Measurements from ENCODE around the gene SBNO2. TPM values are rescaled to one million over a fixed set of nuclear protein-coding genes. Genes with fewer than 3 reads are reported as not detected.

The SBNO2 gene
- total RNA-seq, 2 donors from 2014 or later = 55.4 to 182 TPM

DNA sequence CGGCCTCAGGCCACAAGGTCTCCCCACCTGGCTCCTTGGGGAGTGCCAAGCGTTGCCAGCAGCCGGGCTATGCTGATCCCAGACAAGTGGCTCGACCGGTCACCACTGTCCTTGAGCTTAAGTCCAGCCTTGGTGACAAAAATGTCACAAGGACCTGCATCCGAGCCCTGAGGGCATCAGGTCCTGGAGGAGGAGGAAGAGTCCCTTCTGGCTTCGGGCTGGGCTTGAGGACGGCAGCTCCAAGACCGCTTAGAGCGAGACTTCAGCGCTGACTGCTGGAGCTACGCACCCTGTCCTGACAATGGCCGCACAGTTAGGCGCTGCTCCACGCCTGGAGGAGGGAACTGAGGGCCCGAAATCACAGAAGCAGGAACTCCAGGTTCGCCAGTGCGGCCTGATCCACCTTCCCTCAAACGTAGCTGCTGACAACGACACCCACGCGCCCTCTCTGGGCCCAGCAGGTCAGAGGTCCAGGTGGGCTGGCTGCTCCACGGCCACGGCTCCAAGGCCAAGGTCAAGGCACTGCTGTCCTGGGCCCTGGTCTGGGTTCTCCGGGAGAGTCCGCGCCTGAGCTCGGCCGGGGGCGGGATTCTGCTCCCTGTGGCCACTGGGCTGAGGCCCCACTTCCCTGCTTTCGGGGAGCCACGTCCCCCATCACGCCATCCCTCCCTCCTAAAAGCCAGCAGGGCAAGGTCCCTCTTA is 7.0 kb downstream of the SBNO2 start:
- ATAC-seq (ENCODE audit: insufficient number of reproducible peaks, low FRiP score, low read depth) (no peak), DNase-seq (ENCODE audit: low spot score) (no peak)
- peaks cover 6% of the 10 kb centered on the region for H3K36me3 ChIP-seq
- TF ChIP-seq, protein P1, sequence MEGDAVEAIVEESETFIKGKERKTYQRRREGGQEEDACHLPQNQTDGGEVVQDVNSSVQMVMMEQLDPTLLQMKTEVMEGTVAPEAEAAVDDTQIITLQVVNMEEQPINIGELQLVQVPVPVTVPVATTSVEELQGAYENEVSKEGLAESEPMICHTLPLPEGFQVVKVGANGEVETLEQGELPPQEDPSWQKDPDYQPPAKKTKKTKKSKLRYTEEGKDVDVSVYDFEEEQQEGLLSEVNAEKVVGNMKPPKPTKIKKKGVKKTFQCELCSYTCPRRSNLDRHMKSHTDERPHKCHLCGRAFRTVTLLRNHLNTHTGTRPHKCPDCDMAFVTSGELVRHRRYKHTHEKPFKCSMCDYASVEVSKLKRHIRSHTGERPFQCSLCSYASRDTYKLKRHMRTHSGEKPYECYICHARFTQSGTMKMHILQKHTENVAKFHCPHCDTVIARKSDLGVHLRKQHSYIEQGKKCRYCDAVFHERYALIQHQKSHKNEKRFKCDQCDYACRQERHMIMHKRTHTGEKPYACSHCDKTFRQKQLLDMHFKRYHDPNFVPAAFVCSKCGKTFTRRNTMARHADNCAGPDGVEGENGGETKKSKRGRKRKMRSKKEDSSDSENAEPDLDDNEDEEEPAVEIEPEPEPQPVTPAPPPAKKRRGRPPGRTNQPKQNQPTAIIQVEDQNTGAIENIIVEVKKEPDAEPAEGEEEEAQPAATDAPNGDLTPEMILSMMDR (IDR thresholded peaks at IDR 0.05) = no peak
- no peak overlapping the region for H3K4me3 ChIP-seq
- no peaks in the 10 kb centered on the region for H3K9me3 ChIP-seq
- peaks cover 8 to 12% of the 10 kb centered on the region in 2 donors for H3K4me1 ChIP-seq (ENCODE audit: control insufficient read depth in 1 of 2, low read depth in 2 of 2)
- no peak overlapping the region for H3K27ac ChIP-seq
- no peaks in the 10 kb centered on the region for H3K27me3 ChIP-seq (replicated peaks; ENCODE audit: insufficient read depth)

DNA sequence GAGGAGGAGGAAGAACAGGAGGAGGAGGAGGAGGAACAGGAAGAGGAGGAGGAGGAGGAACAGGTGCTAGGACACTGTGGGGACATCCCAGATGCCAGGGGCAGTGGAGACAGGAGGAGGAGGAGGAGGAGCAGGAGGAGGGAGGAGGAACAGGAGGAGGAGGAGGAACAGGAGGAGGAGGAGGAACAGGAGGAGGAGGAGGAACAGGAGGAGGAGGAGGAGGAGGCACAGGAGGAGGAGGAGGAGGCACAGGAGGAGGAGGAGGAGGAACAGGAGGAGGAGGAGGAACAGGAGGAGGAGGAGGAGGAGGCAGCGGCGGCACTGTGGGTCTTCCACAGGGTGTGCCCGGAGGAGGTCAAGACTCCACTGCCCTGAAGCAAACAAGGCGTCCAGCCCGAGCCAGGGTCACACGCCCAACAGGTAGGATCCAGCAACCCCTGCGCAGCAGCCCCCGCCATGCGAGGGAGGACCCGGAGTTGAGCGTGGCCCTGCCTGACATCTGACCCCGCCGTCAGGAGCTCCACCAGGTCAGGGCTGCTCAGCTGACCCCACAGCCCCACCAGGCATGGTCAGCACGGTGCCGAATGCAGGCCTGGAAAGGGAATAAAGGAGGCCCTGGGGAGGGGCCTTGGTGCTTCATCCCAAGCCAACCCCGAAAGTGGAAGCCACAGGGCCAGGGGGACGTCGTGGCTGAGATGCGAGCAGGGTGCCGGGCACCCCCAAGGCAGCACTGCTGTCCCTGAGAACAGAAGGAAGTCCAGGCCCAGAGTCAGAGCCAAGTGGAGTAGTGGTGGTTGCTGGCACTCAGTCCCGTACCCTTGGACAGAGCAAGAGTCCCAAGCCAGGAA is 9.2 kb downstream of the SBNO2 start:
- Histone ChIP-seq H3K36me3 (peaks cover 6% of the 10 kb centered on the region), H3K27ac (no peak overlapping the region), H3K27me3 (replicated peaks; ENCODE audit: insufficient read depth) (no peaks in the 10 kb centered on the region), H3K9me3 (no peaks in the 10 kb centered on the region), H3K4me1 (ENCODE audit: control insufficient read depth in 1 of 2, low read depth in 2 of 2) (no peaks in the 10 kb centered on the region), H3K4me3 (no peak overlapping the region)
- no peak for DNase-seq (ENCODE audit: low spot score)
- TF ChIP-seq, protein P1 (IDR thresholded peaks at IDR 0.05) = no peak
- no peak for ATAC-seq (ENCODE audit: insufficient number of reproducible peaks, low FRiP score, low read depth)

DNA sequence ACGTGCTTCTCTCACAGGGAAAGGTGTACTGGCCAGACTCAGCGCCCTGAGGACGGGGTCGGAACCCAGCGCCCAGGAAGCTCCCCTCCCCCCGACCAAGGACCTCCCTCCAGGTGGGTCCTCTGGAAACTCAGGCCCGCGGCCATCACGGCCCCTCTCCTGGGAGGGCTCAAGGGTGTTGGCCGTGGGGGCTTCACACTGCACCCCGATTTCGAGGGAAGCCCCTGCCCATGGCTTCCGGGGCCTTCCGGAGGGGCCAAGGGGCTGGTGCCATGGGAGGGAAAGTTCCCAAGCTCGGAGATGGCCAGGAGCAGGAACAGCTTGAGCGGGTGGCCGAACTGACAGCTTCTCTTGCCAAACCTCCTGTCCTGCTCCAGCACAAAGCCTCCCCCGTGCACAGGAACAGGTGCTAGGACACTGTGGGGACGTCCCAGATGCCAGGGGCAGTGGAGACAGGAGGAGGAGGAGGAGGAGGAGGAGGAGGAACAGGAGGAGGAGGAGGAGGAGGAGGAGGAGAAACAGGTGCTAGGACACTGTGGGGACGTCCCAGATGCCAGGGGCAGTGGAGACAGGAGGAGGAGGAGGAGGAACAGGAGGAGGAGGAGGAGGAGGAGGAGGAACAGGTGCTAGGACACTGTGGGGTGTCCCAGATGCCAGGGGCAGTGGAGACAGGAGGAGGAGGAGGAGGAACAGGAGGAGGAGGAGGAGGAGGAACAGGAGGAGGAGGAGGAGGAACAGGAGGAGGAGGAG is 10.0 kb downstream of the SBNO2 start:
- ATAC-seq (ENCODE audit: insufficient number of reproducible peaks, low FRiP score, low read depth) (no peak), DNase-seq (ENCODE audit: low spot score) (no peak)
- Histone ChIP-seq H3K4me1 (ENCODE audit: control insufficient read depth in 1 of 2, low read depth in 2 of 2) (no peaks in the 10 kb centered on the region), H3K4me3 (no peak overlapping the region), H3K36me3 (peaks cover 6% of the 10 kb centered on the region), H3K9me3 (no peaks in the 10 kb centered on the region), H3K27ac (no peak overlapping the region), H3K27me3 (replicated peaks; ENCODE audit: insufficient read depth) (no peaks in the 10 kb centered on the region)
- TF ChIP-seq, protein P1 (IDR thresholded peaks at IDR 0.05) = no peak

DNA sequence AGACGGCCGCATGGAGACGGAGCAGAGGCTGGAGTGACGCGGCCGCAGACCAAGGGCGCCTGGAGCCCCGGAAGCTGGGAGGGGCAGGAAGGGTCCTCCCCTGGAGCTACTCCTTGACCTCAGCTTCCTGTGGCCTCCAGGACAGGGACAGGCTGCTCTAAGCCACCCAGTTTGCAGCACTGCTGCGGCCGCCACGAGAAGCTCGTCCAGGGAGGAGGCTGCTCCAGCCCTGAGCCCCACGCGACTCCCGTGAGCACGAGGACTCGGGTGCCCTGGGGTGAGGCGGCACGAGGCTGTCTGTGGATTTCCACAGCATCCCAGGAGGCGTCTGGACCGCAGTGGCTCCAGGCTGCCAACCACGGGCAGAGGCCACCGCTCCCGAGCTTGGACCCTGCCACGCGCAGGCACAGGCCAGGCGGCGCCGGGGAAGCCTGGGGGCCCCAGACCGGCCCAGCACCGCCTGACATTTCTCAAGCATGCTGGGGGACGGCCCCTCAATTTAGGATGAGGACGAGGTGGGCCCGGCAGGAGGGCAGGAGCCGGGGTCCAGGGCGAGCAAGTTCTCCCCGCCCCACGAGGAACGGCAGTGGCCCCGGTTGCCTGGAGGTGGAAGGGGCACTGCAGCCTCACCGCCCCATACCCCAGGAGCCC is 10.7 kb downstream of the SBNO2 start:
- no peak overlapping the region for H3K27ac ChIP-seq
- H3K27me3 ChIP-seq (replicated peaks; ENCODE audit: insufficient read depth) = no peaks in the 10 kb centered on the region
- H3K36me3 ChIP-seq = peaks cover 6% of the 10 kb centered on the region
- no peak for DNase-seq (ENCODE audit: low spot score)
- no peak for ATAC-seq (ENCODE audit: insufficient number of reproducible peaks, low FRiP score, low read depth)
- no peaks in the 10 kb centered on the region for H3K9me3 ChIP-seq
- no peaks in the 10 kb centered on the region for H3K4me1 ChIP-seq (ENCODE audit: control insufficient read depth in 1 of 2, low read depth in 2 of 2)
- no peak overlapping the region for H3K4me3 ChIP-seq
- TF ChIP-seq, protein P1 (IDR thresholded peaks at IDR 0.05) = no peak
